Panc1 (cell line): ENCODE data around the gene EPHB1. TPM values are rescaled to one million over a fixed set of nuclear protein-coding genes. Genes with fewer than 3 reads are reported as not detected.

ENCODE experiments used
- ATAC-seq: fragments of 200-7000 bp; cut with Tn5 transposase; 2 replicates; pipeline ENCODE4 v1.9.1; 2020; ENCODE audit warnings: mild to moderate bottlenecking, moderate library complexity
- BruUV-seq: library from RNA; stranded (reverse); fragments of 400-500 nt; replicated peaks from 2 replicates; lab custom pipeline; 2021; lab: Mats Ljungman, UMichigan
- CTCF ChIA-PET: fragments of 300-600 bp; sonication (Branson Sonifier 250); formaldehyde crosslinking; loops from one replicate; lab custom pipeline; 2022; ENCODE audit warnings: antibody characterized with exemption; lab: Charles Lee
- POLR2A ChIA-PET: fragments of 300-600 bp; sonication (Branson Sonifier 250); formaldehyde crosslinking; loops from one replicate; lab custom pipeline; 2022; ENCODE audit warnings: antibody characterized with exemption; lab: Charles Lee
- DNase-seq: peaks from one replicate; pipeline ENCODE4 v3.0.0-alpha.2; 2010; ENCODE audit warnings: low read depth, low spot score
- H3K27ac ChIP-seq: 2 replicates; pipeline ENCODE4 v1.5.1; 2011; ENCODE audit warnings: mild to moderate bottlenecking, low read length, inconsistent platforms
- H3K27me3 ChIP-seq: fragments of 200-500 bp; sonication (Bioruptor generic); 2 replicates; pipeline ENCODE4 v1.6.0; 2014; ENCODE audit warnings: low read length, inconsistent platforms; ENCODE audit not compliant: control insufficient read depth, insufficient read depth
- H3K36me3 ChIP-seq: fragments of 200-500 bp; sonication (Bioruptor generic); 2 replicates; pipeline ENCODE4 v1.5.1; 2014; ENCODE audit warnings: inconsistent platforms, mild to moderate bottlenecking, low read length, moderate library complexity; ENCODE audit not compliant: control insufficient read depth, insufficient read depth
- H3K4me1 ChIP-seq: 2 replicates; pipeline ENCODE4 v1.5.1; 2011; ENCODE audit warnings: inconsistent platforms, mild to moderate bottlenecking, low read length, moderate library complexity; ENCODE audit not compliant: control insufficient read depth, insufficient read depth
- H3K4me3 ChIP-seq, 2 experiments: 2 replicates each; pipeline ENCODE4 v1.5.1; 2011 to 2012; ENCODE audit warnings: low read depth in 2 of 2, low read length in 2 of 2, mild to moderate bottlenecking in 2 of 2, inconsistent platforms in 1 of 2, moderate library complexity in 1 of 2
- H3K9me3 ChIP-seq: fragments of 200-500 bp; sonication (Bioruptor generic); 2 replicates; pipeline ENCODE4 v1.5.1; 2014; ENCODE audit warnings: low read depth, mild to moderate bottlenecking, inconsistent platforms, low read length, moderate library complexity; ENCODE audit not compliant: control insufficient read depth, insufficient read depth
- CTCF ChIP-seq: fragments of 450-650 bp; IDR thresholded peaks from 2 replicates; pipeline ENCODE4 v1.5.1; 2017; ENCODE audit warnings: mild to moderate bottlenecking
- POLR2AphosphoS5 ChIP-seq: IDR thresholded peaks from 2 replicates; pipeline ENCODE4 v1.6.1; 2012; ENCODE audit warnings: mild to moderate bottlenecking, low read depth, low read length, moderate library complexity
- REST ChIP-seq, 2 experiments: IDR thresholded peaks; 2 replicates each; pipeline ENCODE4 v1.6.1; 2011 to 2012; ENCODE audit warnings: low read depth in 2 of 2, control low read depth in 1 of 2, low read length in 1 of 2, mild to moderate bottlenecking in 1 of 2, moderate library complexity in 1 of 2; ENCODE audit not compliant: insufficient read depth in 1 of 2
- SIN3A ChIP-seq: IDR thresholded peaks from 2 replicates; pipeline ENCODE4 v1.6.1; 2012; ENCODE audit warnings: low read depth, mild to moderate bottlenecking, low read length, moderate library complexity, borderline replicate concordance; ENCODE audit not compliant: insufficient read depth
- TCF7L2 ChIP-seq: IDR thresholded peaks from 2 replicates; pipeline ENCODE4 v1.6.1; 2011; ENCODE audit warnings: mild to moderate bottlenecking, low read depth, low read length, inconsistent platforms
- in situ Hi-C: cut with HindIII; loops from 2 replicates; pipeline ENCODE4 v1.10.0; 2016; ENCODE audit warnings: low sequenced_read_pairs, low pct_unique_long_range_greater_than_20kb
- intact Hi-C: fragments of 100-400 bp; cut with micrococcal nuclease; formaldehyde crosslinking; loops from one replicate; pipeline ENCODE4 v1.10.0; 2022; ENCODE audit not compliant: unreplicated experiment
- total RNA-seq: library from RNA; stranded (reverse); gene quantifications from one replicate; pipeline ENCODE4 v1.2.1, GENCODE V29; 2021; ENCODE audit not compliant: unreplicated experiment

The EPHB1 gene
- total RNA-seq, 1 experiment from 2014 or later, result 0.46 TPM

- no peak for DNase-seq
- ChIA-PET CTCF (no interaction called here), POLR2A (no interaction called here)
- no peak overlapping the region for H3K4me3 ChIP-seq
- TF ChIP-seq REST (IDR thresholded peaks at IDR 0.05; ENCODE audit: insufficient read depth in 1 of 2, low read depth in 2 of 2, low read length in 1 of 2), result no peak
- intact Hi-C loops, result no loop called here
- no peak for ATAC-seq
- BruUV-seq, result no TSS peak
- in situ Hi-C loops, result no loop called here
- peaks cover 13% of the 10 kb centered on the region for H3K27me3 ChIP-seq
- no peaks in the 10 kb centered on the region for H3K9me3 ChIP-seq
- no peaks in the 10 kb centered on the region for H3K36me3 ChIP-seq
- H3K27ac ChIP-seq, result no peak overlapping the region
- no peaks in the 10 kb centered on the region for H3K4me1 ChIP-seq
Observed at GRCh38 chr3:134807189-134807588, 12.1 kb downstream of the EPHB1 start.

GRCh38 chr3:134808835-134809234 is 13.8 kb downstream of the EPHB1 start:
- no peak overlapping the region for H3K27ac ChIP-seq
- no peak for ATAC-seq
- no TSS peak for BruUV-seq
- H3K4me1 ChIP-seq, result no peaks in the 10 kb centered on the region
- DNase-seq, result no peak
- ChIA-PET CTCF (no interaction called here), POLR2A (no interaction called here)
- no peak for TF ChIP-seq REST (IDR thresholded peaks at IDR 0.05; ENCODE audit: insufficient read depth in 1 of 2, low read depth in 2 of 2, low read length in 1 of 2)
- no peak for TF ChIP-seq POLR2AphosphoS5
- no peak for TF ChIP-seq TCF7L2
- TF ChIP-seq SIN3A, result no peak
- no peak for TF ChIP-seq CTCF
- no peak overlapping the region for H3K4me3 ChIP-seq
- no peaks in the 10 kb centered on the region for H3K9me3 ChIP-seq
- in situ Hi-C loops (no loop called here), intact Hi-C loops (no loop called here)
- H3K36me3 ChIP-seq, result no peaks in the 10 kb centered on the region
- H3K27me3 ChIP-seq, result peaks cover 11% of the 10 kb centered on the region
